HG03135 (cell line): ENCODE results near the gene LILRB5.
"Not testable (repeated sequence)": the region's sequence is repeated elsewhere in the genome, so short reads cannot be mapped to it uniquely, and the experiment has no call there.

ENCODE experiments used
- ATAC-seq: cut with Tn5 transposase; IDR thresholded peaks from one replicate; pipeline ENCODE4 v1.9.1; 2021; ENCODE audit warnings: mild to moderate bottlenecking, moderate library complexity; ENCODE audit not compliant: unreplicated experiment

LILRB5 gene

GRCh38 chr19:54257116-54257480 lies at the start of gene LILRB5:
LILRB5 (minus strand) TSS chr19:54257273; CDS start chr19:54257193, 80 bp downstream.
- ATAC-seq: no peak

- ATAC-seq: no peak
These were observed 48.1 kb upstream of the LILRB5 start for GRCh38 chr19:54305141-54305540.

DNA sequence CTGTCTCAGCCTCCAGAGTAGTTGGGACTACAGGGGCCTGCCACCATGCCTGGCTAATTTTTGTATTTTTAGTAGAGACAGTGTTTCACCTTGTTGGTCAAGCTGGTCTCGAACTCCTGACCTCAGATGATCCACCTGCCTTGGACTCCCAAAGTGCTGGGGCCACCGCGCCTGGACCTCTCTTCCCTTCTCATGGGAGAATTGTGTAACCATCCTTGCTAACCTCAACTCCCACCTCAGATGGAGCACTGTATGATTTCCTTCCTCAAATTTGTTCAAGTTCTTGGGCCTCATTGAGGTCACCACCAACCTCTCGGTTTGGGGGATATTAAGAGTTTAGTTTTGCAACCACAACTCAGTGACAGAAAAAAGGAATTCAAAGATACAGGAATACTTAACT lies 45.2 kb upstream of the LILRB5 start:
- ATAC-seq: no peak

GRCh38 chr19:54299515-54299914 lies 42.4 kb upstream of the LILRB5 start:
- ATAC-seq: no peak

DNA sequence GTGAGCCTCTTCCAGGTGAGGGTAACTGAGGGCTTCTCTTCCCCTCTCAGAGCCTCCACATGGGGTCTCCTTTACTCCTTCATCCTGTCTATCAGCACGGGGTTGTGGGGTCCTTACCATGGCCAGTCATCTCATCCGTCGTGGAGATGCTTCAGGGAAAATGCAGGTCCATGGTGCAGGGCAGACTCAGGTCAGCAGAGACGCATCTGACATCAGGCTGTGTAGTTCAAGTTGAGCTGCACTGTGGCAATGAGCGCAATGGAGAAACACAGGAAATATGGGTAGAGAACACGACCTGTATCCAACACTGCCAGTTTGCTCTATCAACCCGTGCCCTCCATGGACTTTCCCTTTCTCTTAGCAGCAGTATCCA lies 42.0 kb upstream of the LILRB5 start:
- no peak for ATAC-seq

GRCh38 chr19:54298357-54299125 lies 41.5 kb upstream of the LILRB5 start:
- no peak for ATAC-seq

GRCh38 chr19:54297759-54298305 lies 40.8 kb upstream of the LILRB5 start:
- ATAC-seq: no peak

GRCh38 chr19:54294539-54294938 lies 37.5 kb upstream of the LILRB5 start:
- ATAC-seq: no peak

GRCh38 chr19:54289160-54289559 lies 32.1 kb upstream of the LILRB5 start:
- ATAC-seq: not testable (repeated sequence)

GRCh38 chr19:54287456-54287855 lies 30.4 kb upstream of the LILRB5 start:
- ATAC-seq: no peak

GRCh38 chr19:54286283-54286682 lies 29.2 kb upstream of the LILRB5 start:
- not testable (repeated sequence) for ATAC-seq

DNA sequence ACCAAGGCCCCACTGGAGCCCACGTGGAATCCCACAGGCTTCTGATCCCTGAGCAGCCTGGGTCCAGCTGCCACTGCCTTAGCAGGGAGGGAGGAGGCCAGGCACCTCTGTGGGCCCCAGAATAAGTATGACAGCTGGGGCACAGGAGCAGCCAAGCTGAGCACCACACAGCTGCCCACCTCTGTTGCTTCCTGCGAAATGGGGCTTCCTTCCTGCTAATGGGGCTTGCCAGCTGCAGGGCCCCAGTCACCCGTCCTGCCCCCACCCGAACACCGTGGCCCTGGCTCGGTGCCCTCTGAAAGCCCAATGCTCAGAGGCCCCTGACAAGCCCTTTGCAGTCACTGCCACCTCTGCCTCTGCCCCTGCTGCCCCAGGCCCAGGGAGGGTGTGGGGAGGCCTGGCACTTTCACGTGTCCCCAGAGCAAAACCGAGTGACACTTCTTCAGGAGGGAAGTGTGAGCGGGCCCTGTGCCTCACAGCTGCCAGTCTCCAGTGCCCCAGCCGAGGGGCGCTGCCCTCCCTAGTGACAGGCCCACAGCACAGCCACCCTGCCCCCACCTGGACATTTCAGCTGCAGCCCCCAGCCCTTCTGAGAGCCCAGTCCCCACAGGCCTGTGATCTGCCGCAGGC lies 28.5 kb upstream of the LILRB5 start:
- ATAC-seq: not testable (repeated sequence)

DNA sequence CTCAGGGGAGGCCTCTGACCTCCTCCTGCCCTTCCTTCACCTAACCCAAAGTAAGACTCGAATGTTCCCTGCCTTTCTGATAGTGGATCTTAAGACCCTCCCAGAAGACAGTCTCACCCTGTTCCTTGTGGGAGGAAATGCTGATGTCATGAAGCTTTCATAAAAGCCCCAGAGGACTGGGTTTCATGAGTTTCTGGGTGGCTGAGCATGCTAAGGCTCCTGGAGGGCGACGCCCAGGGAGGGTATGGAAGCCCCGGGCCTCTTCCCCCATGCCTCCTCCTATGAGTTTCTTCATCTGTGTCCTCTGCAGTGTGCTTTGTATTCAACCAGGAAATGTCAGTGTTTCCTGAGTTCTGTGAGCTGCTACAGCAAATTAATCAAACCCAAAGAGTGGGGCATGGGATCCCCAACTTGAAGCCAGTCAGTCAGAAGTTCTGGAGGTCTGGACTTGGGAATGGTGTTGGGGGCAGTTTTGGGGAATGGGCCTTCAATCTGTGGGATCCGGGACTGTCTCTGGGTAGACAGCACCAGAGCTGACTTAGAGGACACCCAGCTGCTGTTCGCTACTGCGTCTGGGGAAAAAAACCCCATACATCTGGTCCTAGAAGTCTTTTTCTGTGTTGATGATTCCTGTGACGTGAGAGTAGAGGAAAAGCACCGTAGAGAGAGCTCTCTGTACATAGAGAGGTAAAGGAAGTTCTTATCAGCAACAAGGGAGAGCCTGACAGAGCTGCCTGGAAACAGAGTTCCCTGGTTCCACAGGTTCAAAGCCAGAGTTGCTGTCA lies 25.8 kb upstream of the LILRB5 start:
- ATAC-seq: no peak

DNA sequence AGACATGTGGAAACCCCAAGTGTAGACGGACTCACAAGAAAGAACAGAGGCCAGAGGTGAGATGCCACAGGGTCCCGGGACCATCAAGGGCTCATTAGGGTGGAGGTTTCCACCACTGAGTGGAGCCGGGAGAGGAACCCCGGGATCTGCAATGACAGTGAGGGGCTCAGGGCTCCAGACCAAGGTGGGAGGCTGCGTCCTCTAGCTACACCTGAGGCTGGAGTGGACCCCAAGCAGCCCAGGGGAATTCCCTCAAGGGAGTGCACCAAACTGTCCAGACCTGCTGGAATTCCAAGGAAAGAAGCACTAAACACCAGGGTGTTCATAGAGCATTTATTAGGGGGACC lies 24.6 kb upstream of the LILRB5 start:
- ATAC-seq: not testable (repeated sequence)

- no peak for ATAC-seq
These were observed 24.1 kb upstream of the LILRB5 start, which contains the start of gene LILRB2 for GRCh38 chr19:54281007-54281728. LILRB2 (minus strand) TSS chr19:54281110; CDS start chr19:54280496, 614 bp downstream.

GRCh38 chr19:54280441-54280840 lies 23.4 kb upstream of the LILRB5 start:
- ATAC-seq: not testable (repeated sequence)

- ATAC-seq: not testable (repeated sequence)
These were observed 23.0 kb upstream of the LILRB5 start for GRCh38 chr19:54280025-54280424.

DNA sequence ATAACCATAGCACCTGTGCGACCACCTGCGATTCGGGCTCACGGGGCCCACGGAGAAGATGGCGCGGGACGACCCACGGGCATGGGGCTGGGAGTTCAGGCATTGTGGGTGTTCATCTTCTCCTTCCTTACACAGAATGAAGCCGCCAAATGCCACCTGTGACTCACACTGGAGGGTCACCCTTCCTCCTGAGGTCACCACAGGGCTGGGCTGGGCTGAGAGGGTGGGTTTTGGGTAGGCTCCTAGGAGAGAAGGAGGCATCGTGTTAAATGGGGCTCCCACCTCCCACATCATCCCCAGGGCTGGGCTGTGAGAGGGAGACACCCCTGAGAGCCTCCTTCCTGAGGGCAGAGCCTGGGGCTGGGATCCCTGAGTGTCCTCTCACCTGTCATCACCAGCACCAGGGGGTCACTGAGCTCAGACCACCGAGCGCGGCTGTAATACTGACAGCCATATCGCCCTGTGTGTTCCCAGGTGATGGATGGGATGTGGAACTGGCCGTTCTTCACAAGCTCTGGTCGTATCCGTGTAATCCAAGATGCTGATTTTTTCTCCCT lies 22.4 kb upstream of the LILRB5 start:
- ATAC-seq: no peak

DNA sequence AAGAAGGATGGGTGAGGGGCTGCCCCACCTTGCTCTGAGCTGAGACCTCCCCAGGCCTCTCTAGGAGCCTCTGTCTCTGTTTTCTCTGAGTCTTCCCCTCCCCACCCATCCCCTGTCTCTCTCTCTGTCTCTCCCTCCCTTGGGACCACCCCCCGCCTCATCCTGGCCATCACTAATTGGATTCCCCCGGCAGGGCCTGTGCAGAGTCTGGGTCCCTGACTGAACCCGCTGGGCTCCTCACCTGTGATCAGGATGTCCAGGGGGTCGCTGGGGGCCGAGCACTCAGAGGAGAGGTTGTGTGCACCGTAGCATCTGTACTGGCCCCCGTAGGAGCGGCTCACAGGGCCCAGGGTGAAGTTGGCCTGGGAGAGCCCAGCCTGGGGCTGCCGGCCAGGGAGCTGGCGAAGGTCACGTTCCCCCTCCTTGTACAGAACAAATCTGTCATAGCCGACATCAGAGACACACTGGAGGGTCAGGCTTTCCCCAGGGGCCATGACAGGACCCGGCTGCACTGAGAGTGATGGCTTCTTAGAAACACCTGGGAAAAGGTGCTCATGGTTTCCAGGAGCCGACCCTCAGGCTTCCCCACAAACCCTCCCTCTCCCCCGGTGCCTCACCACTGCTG lies 21.6 kb upstream of the LILRB5 start:
- ATAC-seq: not testable (repeated sequence)

DNA sequence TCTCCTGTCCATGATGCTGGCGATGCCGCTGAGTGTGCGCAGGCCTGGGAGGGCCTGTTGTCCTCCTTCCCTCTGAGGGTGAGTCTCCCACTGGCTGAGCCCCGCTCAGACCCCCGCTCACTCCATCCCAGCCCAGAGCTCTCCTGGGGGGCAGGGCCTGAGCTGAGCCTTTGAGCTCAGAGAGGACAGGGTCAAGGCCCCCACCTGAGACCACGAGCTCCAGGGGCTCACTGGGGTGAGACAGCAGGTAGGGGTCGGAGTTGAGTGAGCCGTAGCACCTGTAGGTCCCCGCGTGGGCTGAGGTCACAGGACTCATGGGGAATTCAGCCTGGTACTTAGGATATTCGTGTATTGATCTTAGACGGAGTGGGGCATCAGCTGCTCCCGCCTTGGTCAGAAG lies 21.0 kb upstream of the LILRB5 start:
- not testable (repeated sequence) for ATAC-seq
